ENCODE results near the gene KAT8. TPM values are rescaled to one million over a fixed set of nuclear protein-coding genes. Genes with fewer than 3 reads are reported as not detected.

Gene KAT8
- total and polyA plus RNA-seq, 8 donors, result 38.8 to 114 (median 54.0) TPM

DNA sequence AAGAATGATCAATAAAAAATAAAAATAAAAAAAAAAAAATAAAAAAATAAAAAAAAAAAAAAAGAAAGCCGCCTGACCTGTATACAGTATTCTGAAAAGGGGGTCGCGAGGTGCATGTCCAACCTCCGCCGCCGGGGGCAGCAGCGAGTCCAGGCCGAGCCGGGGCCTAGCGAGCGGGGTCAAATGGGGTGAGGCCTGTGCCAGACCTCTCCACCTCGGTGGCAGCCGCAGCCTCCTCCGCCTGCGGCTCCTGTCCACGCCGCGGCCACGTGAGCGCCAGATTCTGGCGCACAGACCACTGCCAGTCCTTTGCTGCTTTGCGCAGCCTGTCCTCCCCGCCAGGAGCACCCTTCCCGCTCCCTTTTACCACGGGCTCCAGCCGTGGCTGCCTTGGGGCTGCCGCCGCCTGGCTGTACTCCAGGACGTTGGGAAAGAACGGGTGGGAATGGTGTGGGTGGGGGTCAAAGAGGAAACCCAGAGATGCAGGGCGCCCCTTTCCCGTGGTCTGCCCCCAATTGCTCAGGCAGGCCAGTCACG lies 11.7 kb upstream of the KAT8 start:
- Histone ChIP-seq H3K4me1 (peaks cover 17 to 35% (median 29%) of the 10 kb centered on the region in 4 donors), H3K36me3 (peaks cover 15 to 16% (median 16%) of the 10 kb centered on the region in 4 donors), H3K27ac (peak overlapping the region; percentile 44 to 83 (median 65)), H3K27me3 (no peaks in the 10 kb centered on the region), H3K9me3 (no peaks in the 10 kb centered on the region), H3K4me3 (peak overlapping the region in 3 of 4 donors; percentile 21 to 27 (median 26))
- intact Hi-C loops (cut with DNase I; ENCODE audit: low total_unique reads), result no loop called here
- TF ChIP-seq POLR2A (IDR thresholded peaks at IDR 0.05) (no peak), EP300 (IDR thresholded peaks at IDR 0.05) (no peak), CTCF (IDR thresholded peaks at IDR 0.05) (peak in 5 of 7 experiments; percentile 77 to 91 (median 83)), POLR2AphosphoS5 (IDR thresholded peaks at IDR 0.05) (peak in 2 of 3 donors; percentile 7 to 58)
- WGBS, 5 donors, result 7 to 13% (median 11%) methylated on average over 28 to 33 of the region's 33 CpGs
- DNase-seq, result peak; percentile 88 to 89

- Histone ChIP-seq H3K36me3 (peaks cover 22 to 26% (median 25%) of the 10 kb centered on the region in 4 donors), H3K27ac (peak overlapping the region in 2 of 5 donors; percentile 67 to 83), H3K4me3 (no peak overlapping the region), H3K27me3 (no peaks in the 10 kb centered on the region), H3K4me1 (peaks cover 17 to 38% (median 32%) of the 10 kb centered on the region in 4 donors), H3K9me3 (no peaks in the 10 kb centered on the region)
- no peak for DNase-seq
- 90 to 93% (median 92%) methylated on average over 28 of the region's 28 CpGs for WGBS, 5 donors
- TF ChIP-seq POLR2AphosphoS5 (IDR thresholded peaks at IDR 0.05) (no peak), EP300 (IDR thresholded peaks at IDR 0.05) (no peak), CTCF (IDR thresholded peaks at IDR 0.05) (no peak), POLR2A (IDR thresholded peaks at IDR 0.05) (no peak)
- intact Hi-C loops (cut with DNase I; ENCODE audit: low total_unique reads), result no loop called here
These were observed 10.7 kb upstream of the KAT8 start for GRCh38 chr16:31106509-31107464.

GRCh38 chr16:31107465-31107867 lies 10.0 kb upstream of the KAT8 start:
- peak in 1 of 2 donors; percentile 3 for DNase-seq
- H3K9me3 ChIP-seq, result no peaks in the 10 kb centered on the region
- no peak overlapping the region for H3K4me3 ChIP-seq
- WGBS, 5 donors, result 88 to 94% (median 89%) methylated on average over 6 of the region's 6 CpGs
- H3K27ac ChIP-seq, result peak overlapping the region in 2 of 5 donors; percentile 94 to 95
- H3K4me1 ChIP-seq, result peaks cover 21 to 45% (median 35%) of the 10 kb centered on the region in 4 donors
- H3K36me3 ChIP-seq, result peaks cover 29 to 33% (median 32%) of the 10 kb centered on the region in 4 donors
- intact Hi-C loops (cut with DNase I; ENCODE audit: low total_unique reads), result no loop called here
- H3K27me3 ChIP-seq, result no peaks in the 10 kb centered on the region
- no peak for TF ChIP-seq EP300 (IDR thresholded peaks at IDR 0.05)
- no peak for TF ChIP-seq CTCF (IDR thresholded peaks at IDR 0.05)
- no peak for TF ChIP-seq POLR2AphosphoS5 (IDR thresholded peaks at IDR 0.05)

GRCh38 chr16:31108035-31108793 lies 9.2 kb upstream of the KAT8 start, which contains the start of gene BCKDK:
TSS of gene BCKDK (plus strand) at chr16:31108386. CDS start at chr16:31109224, 838 bp downstream.
- peak; percentile 73 to 91 for DNase-seq
- peak within 1 kb of the TSS; percentile 88 to 96 (median 95) for H3K27ac ChIP-seq
- no peak for TF ChIP-seq CTCF (IDR thresholded peaks at IDR 0.05)
- TF ChIP-seq POLR2AphosphoS5 (IDR thresholded peaks at IDR 0.05), result peak in 2 of 3 donors; percentile 69 to 82
- H3K4me1 ChIP-seq, result peaks cover 27 to 52% (median 39%) of the 10 kb centered on the region in 4 donors
- WGBS, 5 donors, result 3 to 15% (median 4%) methylated on average over 13 to 68 of the region's 68 CpGs
- peaks cover 35 to 40% (median 38%) of the 10 kb centered on the region in 4 donors for H3K36me3 ChIP-seq
- no peaks in the 10 kb centered on the region for H3K27me3 ChIP-seq
- intact Hi-C loops (cut with DNase I; ENCODE audit: low total_unique reads), result no loop called here
- peak within 1 kb of the TSS; percentile 70 to 99 (median 94) for H3K4me3 ChIP-seq
- no peaks in the 10 kb centered on the region for H3K9me3 ChIP-seq

All from stomach (tissue), 9 donors.